SKM-1 (cell line): ENCODE data around the gene MMP14.

Source experiments
- DNase-seq: peaks from one replicate; lab custom pipeline; 2025; ENCODE audit not compliant: unreplicated experiment; lab: John Stamatoyannopoulos, UW

The MMP14 gene

GRCh38 chr14:22884076-22884737 lies 47.8 kb downstream of the MMP14 start:
- DNase-seq, result no peak

GRCh38 chr14:22884738-22885523 lies 48.5 kb downstream of the MMP14 start:
- DNase-seq, result no peak

- no peak for DNase-seq
Observed at GRCh38 chr14:22885975-22886374, 49.6 kb downstream of the MMP14 start.

DNA sequence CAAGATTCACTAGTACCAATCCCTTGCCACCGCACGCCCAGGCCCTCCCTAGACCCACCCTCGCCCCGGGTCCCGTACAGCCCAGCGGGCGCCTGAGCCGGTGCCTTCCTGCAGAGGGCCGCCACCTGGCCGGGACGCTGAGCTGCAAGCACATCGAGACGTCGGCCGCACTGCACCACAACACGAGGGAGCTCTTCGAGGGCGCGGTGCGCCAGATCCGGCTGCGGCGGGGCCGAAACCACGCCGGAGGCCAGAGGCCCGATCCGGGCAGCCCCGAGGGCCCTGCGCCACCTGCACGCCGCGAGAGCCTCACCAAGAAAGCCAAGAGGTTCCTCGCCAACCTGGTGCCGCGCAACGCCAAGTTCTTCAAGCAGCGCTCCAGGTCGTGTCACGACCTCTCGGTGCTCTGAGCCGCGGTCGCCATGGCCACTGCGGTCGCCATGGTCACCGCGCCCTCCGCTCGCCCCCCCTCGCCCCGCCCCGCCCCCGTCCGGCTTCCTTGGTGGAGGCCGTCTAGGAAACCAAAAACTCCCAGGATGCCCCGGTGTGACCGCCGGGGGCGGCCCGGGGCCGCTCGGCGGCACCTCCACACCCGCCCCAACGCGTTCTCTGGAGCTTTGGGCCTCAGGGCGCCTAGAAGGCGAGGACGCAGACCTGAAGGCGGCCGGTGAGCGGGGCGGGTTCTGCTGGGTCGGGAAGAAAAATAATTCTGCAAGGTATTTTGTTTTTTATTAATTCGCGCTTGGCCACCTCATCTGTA lies 50.3 kb downstream of the MMP14 start:
- no peak for DNase-seq

GRCh38 chr14:22887260-22887989 lies 51.0 kb downstream of the MMP14 start:
- no peak for DNase-seq

DNA sequence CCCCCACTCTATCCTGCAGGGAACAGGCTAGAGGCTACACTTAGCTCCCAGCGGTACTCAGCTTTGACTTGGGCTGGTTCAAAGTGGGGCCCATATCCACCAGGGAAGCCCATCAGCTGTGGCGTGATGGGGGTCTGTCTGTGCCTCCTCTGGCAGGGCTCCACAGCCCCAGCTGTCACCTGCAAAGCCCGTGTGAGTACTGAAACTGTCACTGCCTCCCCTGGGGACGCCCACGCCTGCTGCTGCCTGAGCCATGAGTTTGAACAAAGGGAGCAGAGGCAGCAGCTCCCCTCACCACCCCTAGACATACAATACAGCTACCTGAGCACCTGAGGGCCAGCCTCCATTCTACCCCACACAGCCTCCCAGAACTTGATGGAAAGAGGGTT lies 51.6 kb downstream of the MMP14 start:
- DNase-seq, result no peak

- DNase-seq, result no peak
Observed at GRCh38 chr14:22888662-22889061, 52.3 kb downstream of the MMP14 start.

DNA sequence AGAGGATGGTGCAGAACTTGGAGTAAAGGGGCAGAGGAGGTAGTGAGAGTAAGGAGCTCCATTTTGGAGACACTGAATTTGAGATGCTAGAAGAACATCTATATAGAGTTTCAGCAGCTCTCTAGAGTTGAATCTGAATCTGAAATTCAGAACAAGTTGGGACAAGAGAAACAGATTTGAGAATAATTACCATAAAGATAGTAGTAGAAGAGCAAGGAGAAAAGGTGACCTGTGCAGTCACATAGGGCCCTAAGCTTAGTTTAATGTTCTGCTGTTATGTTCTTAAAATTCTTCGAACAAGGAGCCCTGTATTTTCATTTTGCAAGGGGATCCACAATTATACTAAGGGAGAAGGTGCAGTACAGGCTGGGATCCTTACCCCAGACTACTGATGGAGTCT lies 54.0 kb downstream of the MMP14 start:
- DNase-seq, result no peak

DNA sequence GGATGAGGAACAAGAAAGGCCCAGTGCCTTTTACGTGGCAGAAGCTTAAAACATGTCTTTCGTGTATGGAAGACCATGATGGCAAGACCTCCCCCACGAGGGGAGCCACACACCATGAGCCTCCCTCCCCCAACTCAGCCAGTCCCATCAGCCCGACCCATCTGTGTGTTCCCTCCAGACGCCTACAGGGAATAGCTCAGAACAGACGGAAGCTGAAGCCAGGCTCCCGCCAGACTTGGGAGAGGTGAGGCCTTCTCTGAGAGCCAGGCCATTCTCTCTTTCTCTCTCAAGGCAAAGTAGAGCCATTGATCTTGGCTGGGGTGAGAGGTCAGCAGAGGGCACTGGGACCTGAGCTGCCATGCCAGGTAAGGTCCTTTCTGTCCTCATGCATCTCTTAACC lies 56.1 kb downstream of the MMP14 start:
- no peak for DNase-seq

DNA sequence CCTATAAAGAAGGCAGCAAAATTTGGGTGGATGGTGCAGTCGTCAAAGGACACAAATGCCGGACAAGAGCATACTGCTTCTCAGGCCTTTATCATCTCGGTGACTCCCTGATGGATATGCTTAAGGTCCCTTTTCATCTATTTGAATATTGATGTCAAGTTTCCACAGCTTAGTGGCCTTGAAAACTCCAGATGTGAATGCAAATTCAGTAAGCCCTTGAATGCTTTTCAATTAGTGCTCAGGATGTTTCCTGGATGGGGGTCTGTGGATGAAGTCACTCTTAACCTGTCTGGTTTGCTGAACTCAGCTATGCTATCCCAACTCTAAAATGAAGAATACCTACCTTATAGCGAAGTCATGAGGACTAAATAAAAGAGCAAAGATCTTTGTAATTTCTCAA lies 57.3 kb downstream of the MMP14 start:
- DNase-seq, result no peak

DNA sequence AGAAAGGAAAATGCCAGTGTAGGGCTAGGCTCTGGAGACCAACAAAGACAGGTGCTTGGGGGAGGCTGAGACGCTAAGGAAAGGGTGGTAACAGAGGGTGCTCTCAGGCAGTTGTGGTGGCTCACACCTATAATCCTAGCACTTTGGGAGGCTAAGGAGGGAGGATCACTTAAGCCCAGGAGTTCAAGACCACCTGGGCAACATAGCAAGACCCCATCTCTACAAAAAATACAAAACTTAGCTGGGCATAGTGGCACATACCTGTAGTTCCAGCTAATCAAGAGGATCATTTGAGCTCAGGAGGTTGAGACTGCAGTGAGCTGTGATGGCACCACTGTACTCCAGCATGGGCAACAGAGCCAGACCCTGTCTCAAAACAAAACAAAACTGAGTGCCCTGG lies 59.0 kb downstream of the MMP14 start:
- DNase-seq, result no peak

DNA sequence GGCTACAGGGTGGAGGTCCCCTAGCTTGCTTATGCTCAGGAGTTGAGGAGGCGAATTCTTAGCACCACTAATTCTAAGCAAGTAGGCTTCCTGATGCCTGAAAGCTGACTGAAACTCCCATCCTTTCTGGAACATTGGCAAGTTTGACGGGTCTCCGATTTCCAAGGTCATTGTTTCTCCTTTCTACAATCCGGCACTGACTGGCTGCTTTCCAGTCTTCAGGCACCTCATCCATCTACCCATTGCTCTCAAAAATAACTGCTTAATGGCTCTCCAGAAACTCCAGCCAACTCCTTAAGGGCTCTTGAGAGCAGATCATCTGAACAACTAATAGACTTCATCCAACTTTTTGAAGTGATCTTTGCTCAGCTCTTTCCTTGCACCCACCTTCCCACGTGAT lies 60.0 kb downstream of the MMP14 start:
- DNase-seq, result no peak

DNA sequence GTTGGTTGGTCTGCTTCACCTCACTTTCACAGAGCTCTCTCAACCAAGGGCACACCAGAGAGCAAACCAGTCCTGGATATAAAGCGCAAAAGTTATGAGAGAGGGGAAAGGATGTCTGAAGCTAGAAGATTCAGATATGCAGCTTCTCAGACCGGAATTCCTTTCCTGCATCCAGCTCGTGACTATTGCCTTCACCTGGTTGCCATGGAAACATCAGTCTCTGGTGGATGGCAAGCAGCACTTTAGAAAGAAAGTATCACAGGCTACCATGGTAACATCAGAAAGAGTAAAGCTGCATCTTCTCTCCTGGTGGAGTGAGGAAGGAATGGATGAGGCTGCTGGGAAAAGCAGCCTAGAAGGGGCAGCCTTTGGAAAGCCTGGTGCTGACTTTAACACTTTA lies 60.4 kb downstream of the MMP14 start:
- no peak for DNase-seq

GRCh38 chr14:22897357-22897756 lies 61.0 kb downstream of the MMP14 start:
- no peak for DNase-seq
